GM19043 (cell line): Measurements from ENCODE around the gene RHBDF2.

Source experiments
- ATAC-seq: cut with Tn5 transposase; IDR thresholded peaks from one replicate; pipeline ENCODE4 v1.9.1; 2021; ENCODE audit warnings: low read depth; ENCODE audit not compliant: unreplicated experiment

RHBDF2 gene

DNA sequence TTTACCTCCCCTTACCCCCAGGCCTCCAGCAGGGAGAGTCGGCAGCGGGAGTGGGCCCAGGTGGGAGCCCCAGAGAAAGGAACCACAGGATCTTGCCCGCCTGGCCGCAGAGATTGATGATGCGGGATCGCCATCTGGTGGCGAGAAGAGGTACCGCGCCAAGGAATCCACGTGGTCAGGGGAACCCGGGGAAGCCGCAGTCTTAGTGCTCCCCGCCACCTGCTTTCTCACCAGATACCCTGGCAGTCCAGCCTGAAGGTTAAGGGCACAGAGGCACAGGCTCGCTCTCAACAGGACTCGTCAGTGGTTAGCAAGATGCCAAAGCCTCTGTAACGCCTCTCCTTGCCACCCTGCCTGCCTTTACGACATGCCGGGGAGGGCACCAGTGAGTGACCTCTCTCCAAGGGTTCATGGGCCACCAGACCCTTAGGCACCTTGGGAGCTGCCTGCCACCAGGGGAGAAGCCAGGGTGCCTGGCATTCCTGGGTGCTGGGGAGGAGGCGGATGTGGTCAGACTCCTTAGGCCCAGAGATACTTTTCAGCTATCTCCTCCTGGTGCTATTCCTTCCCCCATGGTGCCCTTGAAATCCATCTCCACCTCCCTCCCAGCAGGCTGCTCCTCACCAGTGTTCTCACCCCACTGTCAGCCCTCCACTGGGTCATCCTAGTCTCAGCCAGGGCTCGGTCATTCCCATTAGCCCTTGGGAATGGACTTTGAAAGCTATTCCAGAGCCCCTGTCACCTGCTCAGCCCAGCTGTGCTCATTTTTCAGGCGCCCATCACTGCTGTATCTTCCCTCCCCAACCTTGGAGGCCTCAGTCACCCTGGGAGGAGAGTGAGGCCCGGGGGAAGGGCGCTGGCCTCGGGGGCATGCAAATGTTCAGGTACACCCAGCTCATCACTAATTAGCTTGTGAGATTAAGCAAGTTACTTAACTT, 5.5 kb upstream of the RHBDF2 start:
- ATAC-seq = peak; percentile 53

DNA sequence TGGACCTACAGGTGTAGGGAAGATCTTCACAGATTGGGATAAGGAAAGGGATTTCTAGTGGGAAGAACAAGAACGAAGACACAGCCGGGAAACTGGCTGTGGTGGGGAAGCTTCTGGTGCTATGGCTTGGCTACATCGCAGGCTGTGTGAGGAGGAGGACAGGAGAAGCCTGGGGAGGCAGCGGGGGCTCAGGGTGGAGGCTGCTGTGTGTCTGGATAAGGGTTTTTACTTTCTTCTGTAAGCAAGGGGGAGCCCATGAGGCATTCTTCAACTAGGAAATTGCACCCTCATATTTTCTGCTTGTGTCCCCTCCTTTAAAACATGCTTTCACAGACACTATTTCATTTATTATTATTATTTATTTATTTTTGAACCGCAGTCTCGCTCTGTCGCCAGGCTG, 2.9 kb upstream of the RHBDF2 start:
- ATAC-seq = no peak

DNA sequence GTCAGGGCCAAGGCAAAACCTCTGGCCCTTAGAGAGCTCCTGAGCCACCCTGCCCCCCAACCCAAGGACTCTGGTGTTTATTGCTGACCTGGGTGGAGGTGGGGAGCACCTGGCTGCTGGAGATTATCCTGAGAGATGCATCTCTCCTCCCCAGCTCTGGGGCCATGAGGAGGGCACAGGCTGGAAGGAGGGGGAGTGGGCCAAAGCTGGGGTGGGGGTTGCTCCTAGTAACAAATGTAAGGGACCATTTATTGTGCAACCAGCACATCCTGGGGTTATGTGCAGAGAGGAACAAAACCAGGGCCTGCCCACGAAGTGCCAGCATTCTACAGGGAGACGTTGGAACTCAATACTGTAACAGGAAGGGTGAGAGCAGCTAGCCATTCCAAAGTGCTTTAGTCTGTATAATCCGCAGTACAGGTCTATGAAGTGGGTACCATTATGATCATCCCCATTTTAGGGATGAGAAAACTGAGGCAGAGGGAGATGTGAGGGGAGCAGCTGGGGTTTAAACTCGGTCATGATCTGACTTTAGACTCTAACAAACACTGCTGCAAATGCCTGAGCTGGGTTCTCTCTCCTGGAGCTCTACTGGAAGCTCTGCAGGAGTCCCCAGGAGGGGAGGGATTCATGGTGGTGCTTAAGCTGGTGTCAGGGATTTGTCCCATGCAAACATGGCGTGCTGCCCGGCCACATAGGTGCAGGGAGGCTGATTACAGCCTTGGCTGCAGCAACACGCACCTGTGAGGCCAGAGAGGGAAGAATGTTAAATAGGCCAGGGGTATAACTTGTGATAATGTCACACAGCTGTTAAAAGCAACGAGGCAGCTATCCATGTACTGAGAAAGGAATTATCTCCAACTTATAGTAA, 1.4 kb upstream of the RHBDF2 start:
- ATAC-seq = no peak

DNA sequence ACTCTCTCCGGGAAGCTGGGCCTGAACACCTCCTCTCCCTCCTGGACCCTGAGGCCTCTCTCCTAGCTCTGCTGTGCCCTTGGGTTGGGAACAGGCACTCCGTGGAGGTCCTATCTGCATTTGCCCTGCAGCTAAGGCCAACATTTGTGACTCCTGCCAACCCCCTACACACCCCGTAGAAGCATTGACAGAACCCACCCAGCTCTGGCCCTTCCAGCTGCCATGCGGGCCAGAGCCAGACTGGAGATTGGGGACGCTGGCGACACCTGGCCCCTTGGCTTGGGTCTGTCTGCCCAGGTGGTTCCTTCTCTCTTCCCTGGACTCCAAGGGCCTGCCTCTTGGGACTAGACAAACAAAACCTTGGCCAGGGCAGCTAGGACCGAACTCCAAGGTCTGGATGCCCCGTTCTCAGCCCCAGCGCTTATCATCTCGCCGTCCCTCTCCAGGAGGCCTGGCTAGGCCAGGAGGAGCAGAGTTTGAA, 644 bp upstream of the RHBDF2 start:
- no peak for ATAC-seq

DNA sequence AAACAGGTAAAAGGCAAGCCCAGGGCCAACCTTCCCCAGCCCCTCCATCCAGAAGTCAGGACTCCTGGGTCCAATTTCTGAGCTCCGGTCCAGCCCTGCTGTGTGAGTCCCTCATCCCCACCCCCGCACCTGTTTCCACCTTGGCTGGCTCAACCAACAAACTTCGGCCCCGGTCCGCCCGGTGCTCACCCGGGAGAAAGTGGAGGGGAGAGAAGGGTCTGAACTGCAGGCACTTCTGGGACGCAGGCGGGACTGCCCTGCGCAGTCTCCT, 541 bp downstream of the RHBDF2 start:
- ATAC-seq = no peak

GRCh38 chr17:76500074-76500746, 1.0 kb downstream of the RHBDF2 start:
- no peak for ATAC-seq

GRCh38 chr17:76499267-76499667, 2.0 kb downstream of the RHBDF2 start:
- no peak for ATAC-seq

DNA sequence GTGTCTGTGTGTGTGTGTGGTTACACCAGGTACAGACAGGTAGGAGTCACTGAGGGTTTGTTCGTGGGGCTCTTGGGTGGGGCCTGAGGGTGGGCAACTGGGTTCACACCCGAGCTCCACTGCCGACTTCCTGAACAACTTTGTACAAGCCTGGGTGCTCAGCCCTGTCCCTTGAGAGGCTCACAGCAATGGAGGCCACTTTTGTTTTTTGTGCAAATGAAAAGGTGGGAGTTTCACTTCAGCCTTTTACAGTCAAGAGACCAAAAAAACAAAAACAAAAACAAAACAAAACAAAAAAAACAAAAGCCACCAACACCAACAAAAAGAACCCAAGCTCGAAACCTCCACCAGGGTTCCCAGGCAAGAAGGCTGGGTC, 2.4 kb downstream of the RHBDF2 start:
- no peak for ATAC-seq

- no peak for ATAC-seq
Measured at GRCh38 chr17:76497979-76498875, 3.0 kb downstream of the RHBDF2 start.

GRCh38 chr17:76497699-76497978, 3.6 kb downstream of the RHBDF2 start:
- ATAC-seq = no peak

DNA sequence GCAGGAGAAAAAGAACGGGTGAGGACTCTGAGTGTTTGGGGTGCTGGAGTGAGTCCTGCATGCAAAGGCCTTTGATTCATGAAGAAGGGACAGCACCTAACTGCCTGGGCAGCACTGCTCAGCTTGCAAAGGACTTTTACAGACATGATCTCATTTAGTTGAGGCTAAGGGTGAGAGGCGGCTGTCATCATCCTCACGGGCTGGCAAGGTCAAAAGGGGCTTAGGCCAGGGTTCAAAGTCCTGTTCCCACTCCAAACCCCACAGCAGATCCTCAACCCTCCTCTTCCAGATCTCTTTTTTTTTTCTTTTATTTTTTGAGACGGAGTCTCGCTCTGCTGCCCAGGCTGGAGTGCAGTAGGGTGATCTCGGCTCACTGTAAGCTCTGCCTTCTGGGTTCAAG, 4.8 kb downstream of the RHBDF2 start:
- no peak for ATAC-seq

DNA sequence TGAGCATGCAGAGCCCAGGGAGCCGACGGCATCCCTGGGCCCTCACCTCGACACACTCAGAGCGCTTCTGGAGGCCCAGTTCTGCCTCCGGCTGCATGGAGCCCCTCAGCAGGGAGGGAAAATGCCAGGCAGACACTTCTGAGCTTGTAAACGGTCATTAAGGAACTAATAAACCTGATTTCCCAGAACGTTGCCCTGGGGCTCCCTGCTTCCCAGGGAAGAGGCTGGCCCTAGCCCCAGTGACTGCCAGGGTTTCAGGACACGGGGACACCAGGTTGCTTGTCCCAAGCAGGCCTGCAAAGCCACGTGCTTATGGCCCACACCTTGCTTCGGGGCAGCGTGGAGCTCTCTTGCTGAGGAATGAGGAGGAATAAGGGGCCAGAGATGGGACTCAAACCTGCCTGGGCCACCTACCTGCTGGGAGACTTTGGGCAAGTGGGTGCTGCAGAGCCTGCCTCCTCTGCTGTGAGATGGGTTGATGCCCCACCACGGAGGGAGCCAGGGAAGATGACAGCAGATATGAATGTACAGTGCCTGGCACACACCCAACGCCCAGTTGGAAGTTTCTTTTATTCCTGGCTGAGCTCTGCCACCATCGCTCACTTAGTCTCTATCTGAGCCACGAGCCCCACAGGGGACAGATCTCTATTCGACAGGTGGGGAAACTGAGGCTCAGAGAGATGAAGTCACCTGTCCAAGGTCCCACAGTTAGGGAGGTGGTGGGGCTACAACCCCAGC, 5.4 kb downstream of the RHBDF2 start:
- no peak for ATAC-seq

DNA sequence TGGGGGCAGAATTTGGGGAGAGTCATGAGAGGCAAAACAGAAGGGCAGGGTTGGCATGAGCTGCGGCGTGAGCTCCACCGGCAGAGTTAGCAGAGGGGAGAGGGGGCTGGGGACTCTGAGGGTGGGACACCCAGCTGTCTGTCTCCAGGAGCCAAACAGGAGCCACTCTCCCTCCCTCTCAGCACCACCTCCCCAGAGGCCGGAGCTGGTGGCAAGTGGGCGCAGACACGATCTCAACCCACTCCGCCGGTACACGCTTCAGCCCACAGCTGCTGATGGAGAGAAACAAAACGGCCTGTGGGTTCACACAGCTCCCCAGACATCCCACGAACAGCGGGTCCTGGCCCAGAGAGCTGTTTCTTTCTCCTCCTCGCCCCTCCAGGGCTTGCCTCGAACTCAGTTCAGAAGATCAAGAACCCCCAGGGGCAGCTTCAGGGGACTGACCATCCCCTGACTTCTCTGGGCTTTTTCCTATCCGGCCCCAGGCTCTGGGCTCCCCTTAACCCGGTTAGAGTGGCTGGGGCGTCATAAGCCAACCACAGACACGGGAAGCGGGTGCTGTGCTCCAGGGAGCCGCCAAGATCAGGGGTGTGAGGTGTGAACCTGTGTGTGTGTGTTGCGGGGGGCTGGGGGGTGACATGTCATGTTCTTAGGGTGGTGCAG, 7.6 kb downstream of the RHBDF2 start:
- no peak for ATAC-seq

GRCh38 chr17:76492989-76493501, 8.2 kb downstream of the RHBDF2 start:
- ATAC-seq = peak; percentile 38

- ATAC-seq = peak; percentile 29
Measured at GRCh38 chr17:76492123-76492988, 8.9 kb downstream of the RHBDF2 start.

DNA sequence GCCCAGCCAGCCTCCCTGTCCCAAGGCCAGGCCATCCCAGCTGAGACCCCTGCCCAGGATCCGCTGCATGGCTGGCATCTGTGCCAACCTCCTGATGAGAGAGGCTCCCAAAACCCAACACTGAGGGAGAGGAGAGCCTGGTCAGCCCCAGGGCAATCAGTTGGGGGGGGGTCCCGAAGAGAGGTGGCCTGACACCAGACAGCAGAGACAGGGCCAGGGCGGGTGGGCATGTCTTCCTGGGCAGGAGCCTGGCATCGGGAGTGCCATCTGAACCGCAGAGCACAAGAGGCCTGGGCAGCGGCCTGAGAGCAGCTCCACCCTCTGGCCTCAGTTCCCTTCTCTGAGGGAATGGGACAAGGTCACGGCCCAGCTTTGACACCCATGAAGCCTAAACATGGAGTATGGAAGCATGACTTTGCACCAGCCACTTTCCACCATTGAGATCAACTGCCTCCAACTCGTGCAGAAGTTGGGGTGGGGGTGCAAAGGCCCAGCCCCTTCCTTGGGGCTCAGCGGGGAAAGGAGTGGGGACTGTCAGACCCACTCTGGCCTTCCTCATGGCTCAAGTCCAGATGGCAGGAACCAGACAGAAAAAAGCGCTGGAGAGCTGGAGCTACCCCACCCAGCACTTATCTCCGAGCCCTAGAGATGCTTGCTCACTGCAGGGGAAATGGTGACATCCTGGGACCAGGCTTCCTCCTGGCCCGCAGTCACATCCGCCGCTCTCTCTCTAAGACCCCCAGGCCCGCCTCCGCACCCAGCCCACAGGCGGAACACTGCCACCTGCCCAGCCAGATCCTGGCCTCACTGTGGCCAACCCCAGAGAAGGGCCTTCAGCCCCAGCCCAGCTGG, 9.7 kb downstream of the RHBDF2 start:
- ATAC-seq = peak; percentile 10

DNA sequence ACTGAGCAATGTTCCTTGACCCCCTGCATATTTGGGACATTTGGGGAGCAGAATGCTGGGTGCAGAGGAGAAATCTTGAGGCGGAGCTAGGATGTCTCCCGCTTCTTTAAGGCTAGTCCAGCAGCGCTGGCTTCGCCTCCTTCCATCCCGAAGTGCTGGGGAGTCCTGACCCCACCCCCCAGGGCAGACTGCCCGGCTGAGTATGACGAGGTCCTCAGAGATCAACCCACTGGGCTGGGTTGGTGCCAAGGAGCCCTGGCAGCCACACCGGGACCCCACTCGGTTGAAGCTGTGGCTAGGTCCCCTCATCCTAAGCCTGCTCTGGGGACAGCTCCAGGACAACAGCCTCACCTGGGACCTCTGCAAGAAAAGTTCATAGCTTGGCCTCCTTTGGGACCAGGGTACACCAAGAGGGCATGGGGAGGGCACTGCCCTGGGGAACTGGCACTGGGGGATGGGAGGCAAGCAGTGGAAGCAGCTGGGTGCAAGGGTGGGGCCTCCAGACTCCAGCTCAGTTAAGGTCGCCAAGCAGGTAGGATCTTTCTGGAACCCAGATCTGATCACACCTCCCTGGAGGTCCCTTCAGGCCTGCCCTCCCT, 11.0 kb downstream of the RHBDF2 start:
- no peak for ATAC-seq
